Measurements from ENCODE around the gene TNIP3.
"Not testable (repeated sequence)": the region's sequence is repeated elsewhere in the genome, so short reads cannot be mapped to it uniquely, and the experiment has no call there.

The TNIP3 gene, protein sequence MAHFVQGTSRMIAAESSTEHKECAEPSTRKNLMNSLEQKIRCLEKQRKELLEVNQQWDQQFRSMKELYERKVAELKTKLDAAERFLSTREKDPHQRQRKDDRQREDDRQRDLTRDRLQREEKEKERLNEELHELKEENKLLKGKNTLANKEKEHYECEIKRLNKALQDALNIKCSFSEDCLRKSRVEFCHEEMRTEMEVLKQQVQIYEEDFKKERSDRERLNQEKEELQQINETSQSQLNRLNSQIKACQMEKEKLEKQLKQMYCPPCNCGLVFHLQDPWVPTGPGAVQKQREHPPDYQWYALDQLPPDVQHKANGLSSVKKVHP

DNA sequence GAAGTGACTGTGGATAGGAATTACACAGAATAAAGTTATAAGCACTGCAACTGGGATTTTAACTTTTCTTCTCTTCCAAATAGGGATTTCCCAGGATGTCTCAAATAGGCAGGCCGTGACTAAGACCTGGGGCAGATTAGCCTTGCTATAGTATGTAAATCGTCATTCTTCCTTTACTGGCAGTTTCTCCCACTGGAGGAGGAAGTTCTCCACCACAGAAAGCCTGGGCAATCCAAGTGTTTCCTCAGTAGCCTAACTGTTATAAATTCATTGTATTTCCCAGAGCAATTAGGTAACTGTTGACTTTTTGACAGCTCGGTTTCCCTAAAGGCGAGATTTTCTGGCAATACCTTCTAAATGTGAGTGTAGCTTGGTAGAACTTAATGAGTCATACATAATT, at the start of gene TNIP3:
TNIP3 (minus strand) TSS at position 31 of the 400 bp plus-strand sequence. CDS start 196 bp downstream, outside the sequence.
- no peak for DNase-seq (ENCODE audit: extremely low read depth, insufficient read length)
- TF ChIP-seq, protein P1, sequence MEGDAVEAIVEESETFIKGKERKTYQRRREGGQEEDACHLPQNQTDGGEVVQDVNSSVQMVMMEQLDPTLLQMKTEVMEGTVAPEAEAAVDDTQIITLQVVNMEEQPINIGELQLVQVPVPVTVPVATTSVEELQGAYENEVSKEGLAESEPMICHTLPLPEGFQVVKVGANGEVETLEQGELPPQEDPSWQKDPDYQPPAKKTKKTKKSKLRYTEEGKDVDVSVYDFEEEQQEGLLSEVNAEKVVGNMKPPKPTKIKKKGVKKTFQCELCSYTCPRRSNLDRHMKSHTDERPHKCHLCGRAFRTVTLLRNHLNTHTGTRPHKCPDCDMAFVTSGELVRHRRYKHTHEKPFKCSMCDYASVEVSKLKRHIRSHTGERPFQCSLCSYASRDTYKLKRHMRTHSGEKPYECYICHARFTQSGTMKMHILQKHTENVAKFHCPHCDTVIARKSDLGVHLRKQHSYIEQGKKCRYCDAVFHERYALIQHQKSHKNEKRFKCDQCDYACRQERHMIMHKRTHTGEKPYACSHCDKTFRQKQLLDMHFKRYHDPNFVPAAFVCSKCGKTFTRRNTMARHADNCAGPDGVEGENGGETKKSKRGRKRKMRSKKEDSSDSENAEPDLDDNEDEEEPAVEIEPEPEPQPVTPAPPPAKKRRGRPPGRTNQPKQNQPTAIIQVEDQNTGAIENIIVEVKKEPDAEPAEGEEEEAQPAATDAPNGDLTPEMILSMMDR (IDR thresholded peaks at IDR 0.05; ENCODE audit: insufficient read depth, low read length, poor library complexity, severe bottlenecking) = no peak
- Histone ChIP-seq H3K36me3 (ENCODE audit: control insufficient read depth, insufficient read depth, low read length) (no peaks in the 10 kb centered on the region), H3K27me3 (replicated peaks; ENCODE audit: control insufficient read depth, insufficient read depth, low read length) (no peaks in the 10 kb centered on the region), H3K4me3 (replicated peaks; ENCODE audit: low read depth, low read length) (no peak within 1 kb of the TSS)

DNA sequence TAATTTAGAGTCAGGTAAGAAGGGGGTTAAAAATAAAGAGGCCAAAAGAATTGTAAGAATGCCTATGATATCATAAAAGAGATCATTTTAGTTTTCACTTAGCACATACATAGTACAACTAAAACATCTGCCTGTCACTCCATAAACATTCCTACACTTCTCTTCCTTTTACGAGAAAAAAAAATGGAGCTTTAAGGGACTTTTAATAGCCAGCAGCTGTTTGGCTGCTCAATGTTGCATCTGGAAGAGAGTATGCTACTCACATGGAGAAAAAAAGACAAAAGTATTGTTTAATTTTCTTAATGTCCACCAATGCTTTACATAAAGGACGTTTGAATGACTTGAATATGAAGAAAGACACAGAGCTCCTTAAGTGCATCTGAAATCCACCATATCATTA, 48.7 kb upstream of the TNIP3 start:
- no peak for DNase-seq (ENCODE audit: extremely low read depth, insufficient read length)
- Histone ChIP-seq H3K36me3 (ENCODE audit: control insufficient read depth, insufficient read depth, low read length) (no peaks in the 10 kb centered on the region), H3K27me3 (replicated peaks; ENCODE audit: control insufficient read depth, insufficient read depth, low read length) (no peaks in the 10 kb centered on the region), H3K4me3 (replicated peaks; ENCODE audit: low read depth, low read length) (no peak overlapping the region)
- TF ChIP-seq, protein P1 (IDR thresholded peaks at IDR 0.05; ENCODE audit: insufficient read depth, low read length, poor library complexity, severe bottlenecking) = no peak

DNA sequence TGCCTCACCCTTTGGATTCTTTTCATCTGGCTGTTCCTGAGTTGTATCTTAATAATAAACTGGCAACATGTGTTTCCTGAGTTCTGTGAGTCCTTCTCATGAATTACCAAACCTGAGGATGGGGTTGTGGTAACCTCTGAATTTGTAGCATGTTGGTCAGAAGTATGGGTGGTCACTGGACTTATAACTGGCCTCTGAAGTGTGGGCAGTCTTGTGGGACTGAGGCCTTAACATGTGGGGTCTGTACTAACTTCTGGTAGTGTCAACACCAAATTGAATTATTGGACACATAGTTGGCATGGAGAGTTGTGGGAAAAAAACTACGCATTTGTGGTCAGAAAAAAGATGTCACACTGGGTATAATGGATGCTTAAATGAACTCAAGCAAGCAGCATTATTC, 45.0 kb upstream of the TNIP3 start:
- no peak for DNase-seq (ENCODE audit: extremely low read depth, insufficient read length)
- TF ChIP-seq, protein P1 (IDR thresholded peaks at IDR 0.05; ENCODE audit: insufficient read depth, low read length, poor library complexity, severe bottlenecking) = no peak
- no peaks in the 10 kb centered on the region for H3K27me3 ChIP-seq (replicated peaks; ENCODE audit: control insufficient read depth, insufficient read depth, low read length)
- H3K4me3 ChIP-seq (replicated peaks; ENCODE audit: low read depth, low read length) = no peak overlapping the region
- no peaks in the 10 kb centered on the region for H3K36me3 ChIP-seq (ENCODE audit: control insufficient read depth, insufficient read depth, low read length)

DNA sequence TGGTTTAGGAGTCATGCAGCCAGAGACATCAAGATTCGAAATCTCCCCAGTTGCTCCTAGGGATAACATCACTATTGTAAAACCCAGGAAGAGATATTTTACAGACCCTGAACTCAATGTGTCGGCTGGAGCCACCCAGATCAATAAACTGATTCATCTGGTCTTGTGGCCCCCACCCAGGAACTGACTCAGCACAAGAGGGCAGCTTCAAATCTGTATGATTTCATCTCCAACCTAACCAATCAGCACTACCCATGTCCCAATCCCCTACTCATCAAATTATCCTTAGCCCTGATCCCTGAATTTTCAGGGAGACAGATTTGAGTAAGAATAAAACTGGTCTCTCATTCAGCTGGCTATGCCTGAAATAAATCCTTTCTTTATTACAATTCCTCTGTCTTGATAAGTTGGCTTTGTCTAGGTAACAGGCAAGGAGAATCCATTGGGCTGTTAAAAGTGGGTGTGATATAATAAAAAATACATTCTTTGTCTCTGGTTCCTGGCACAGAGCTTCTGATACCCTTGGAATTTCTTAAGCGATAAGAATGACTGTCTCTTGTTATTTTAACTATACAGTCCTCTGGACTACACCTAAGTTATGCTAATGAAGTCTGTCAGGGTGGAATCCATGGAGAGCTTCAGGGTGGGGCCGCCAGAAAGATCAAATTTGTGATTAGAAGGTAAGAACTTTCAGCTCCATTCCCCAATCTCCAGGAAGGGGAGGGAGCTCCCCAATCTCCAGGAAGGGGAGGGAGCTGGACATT, 44.3 kb upstream of the TNIP3 start:
- Histone ChIP-seq H3K27me3 (replicated peaks; ENCODE audit: control insufficient read depth, insufficient read depth, low read length) (no peaks in the 10 kb centered on the region), H3K36me3 (ENCODE audit: control insufficient read depth, insufficient read depth, low read length) (no peaks in the 10 kb centered on the region), H3K4me3 (replicated peaks; ENCODE audit: low read depth, low read length) (no peak overlapping the region)
- TF ChIP-seq, protein P1 (IDR thresholded peaks at IDR 0.05; ENCODE audit: insufficient read depth, low read length, poor library complexity, severe bottlenecking) = no peak
- DNase-seq (ENCODE audit: extremely low read depth, insufficient read length) = no peak

DNA sequence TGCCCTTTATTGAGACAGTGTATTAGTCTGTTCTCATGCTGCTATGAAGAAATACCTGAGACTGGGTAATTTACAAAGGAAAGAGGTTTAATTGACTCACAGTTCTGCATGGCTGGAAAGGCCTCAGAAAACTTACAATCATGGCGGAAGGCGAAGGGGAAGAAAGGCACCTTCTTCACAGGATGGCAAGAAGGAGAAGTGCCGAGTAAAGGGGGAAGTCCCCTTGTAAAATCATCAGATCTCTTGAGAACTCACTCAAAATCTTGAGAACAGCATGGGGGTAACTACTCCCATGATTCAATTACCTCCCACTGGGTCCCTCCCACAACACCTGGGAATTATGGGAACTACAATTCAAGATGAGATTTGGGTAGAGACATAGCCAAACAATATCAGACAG, 41.7 kb upstream of the TNIP3 start:
- not testable (repeated sequence) for H3K36me3 ChIP-seq (ENCODE audit: control insufficient read depth, insufficient read depth, low read length); H3K27me3 ChIP-seq (replicated peaks; ENCODE audit: control insufficient read depth, insufficient read depth, low read length); H3K4me3 ChIP-seq (replicated peaks; ENCODE audit: low read depth, low read length); DNase-seq (ENCODE audit: extremely low read depth, insufficient read length)

DNA sequence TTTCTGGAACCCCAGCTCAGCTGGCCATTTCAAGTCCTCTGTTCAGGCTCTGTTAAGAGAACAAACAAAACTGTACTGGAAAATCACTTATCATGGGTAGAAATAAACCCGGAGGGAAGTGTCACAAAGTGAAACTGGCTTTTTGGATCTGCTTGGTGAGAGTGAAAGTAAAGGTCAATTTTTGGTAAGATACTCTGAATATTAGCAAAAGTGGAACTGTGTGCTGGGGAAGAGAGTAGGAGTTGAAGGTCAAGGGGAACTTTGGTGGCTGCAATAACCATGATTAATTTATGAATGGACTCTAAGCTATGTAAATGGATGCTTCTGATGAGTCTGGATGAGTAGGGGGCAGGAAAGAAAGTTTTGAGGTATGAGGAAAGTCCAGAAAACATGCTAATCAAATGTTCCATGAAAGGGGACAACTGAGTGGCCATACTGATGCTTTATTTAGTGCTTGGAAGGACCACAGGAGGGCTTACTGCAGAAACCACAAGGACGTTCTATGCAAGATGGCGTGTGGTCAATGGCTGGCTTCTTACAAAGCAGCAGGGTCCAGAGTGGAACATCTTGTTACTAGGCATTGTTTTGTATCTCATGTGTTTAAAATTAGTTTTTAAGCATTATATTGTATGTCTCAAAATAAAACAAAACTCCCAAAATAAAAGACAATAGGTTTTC, 36.8 kb upstream of the TNIP3 start:
- no peaks in the 10 kb centered on the region for H3K27me3 ChIP-seq (replicated peaks; ENCODE audit: control insufficient read depth, insufficient read depth, low read length)
- TF ChIP-seq, protein P1 (IDR thresholded peaks at IDR 0.05; ENCODE audit: insufficient read depth, low read length, poor library complexity, severe bottlenecking) = no peak
- H3K4me3 ChIP-seq (replicated peaks; ENCODE audit: low read depth, low read length) = no peak overlapping the region; the same call in 1 of the 2 replicates
- H3K36me3 ChIP-seq (ENCODE audit: control insufficient read depth, insufficient read depth, low read length) = no peaks in the 10 kb centered on the region
- peak; percentile 52 for DNase-seq (ENCODE audit: extremely low read depth, insufficient read length)
